Measurements from ENCODE around the gene ABLIM1. TPM values are rescaled to one million over a fixed set of nuclear protein-coding genes. Genes with fewer than 3 reads are reported as not detected.

The ABLIM1 gene
- polyA plus RNA-seq, 1 donor from 2014 or later, result 10.1 TPM

GRCh38 chr10:114654822-114655575 lies 3.1 kb downstream of the ABLIM1 start:
- H3K4me2 ChIP-seq (ENCODE audit: low read length), result no peak overlapping the region
- no peaks in the 10 kb centered on the region for H3K79me2 ChIP-seq (replicated peaks; ENCODE audit: insufficient read depth, low read length)
- H3F3A ChIP-seq (ENCODE audit: insufficient read depth, low read length, poor library complexity, severe bottlenecking), result no peaks in the 10 kb centered on the region
- TF ChIP-seq EZH2 (IDR thresholded peaks at IDR 0.05; ENCODE audit: borderline replicate concordance, insufficient read depth, low read length, poor library complexity, severe bottlenecking) (no peak), TAF1 (IDR thresholded peaks at IDR 0.05; ENCODE audit: low read depth) (no peak), EP300 (conservative IDR thresholded peaks at IDR 0.05; ENCODE audit: poor library complexity, severe bottlenecking) (no peak), POLR2AphosphoS5 (IDR thresholded peaks at IDR 0.05) (no peak), MXI1 (conservative IDR thresholded peaks at IDR 0.05; ENCODE audit: poor library complexity, severe bottlenecking) (no peak), REST (IDR thresholded peaks at IDR 0.05; ENCODE audit: borderline replicate concordance) (no peak), CTCF (IDR thresholded peaks at IDR 0.05; ENCODE audit: poor library complexity, severe bottlenecking) (no peak), SMC3 (conservative IDR thresholded peaks at IDR 0.05; ENCODE audit: poor library complexity) (no peak), RAD21 (conservative IDR thresholded peaks at IDR 0.05) (no peak)
- no peak overlapping the region for H3K4me3 ChIP-seq (ENCODE audit: low read length)
- H3K27me3 ChIP-seq (ENCODE audit: insufficient read depth, low read depth, low read length), result no peaks in the 10 kb centered on the region
- no peak overlapping the region for H3K9ac ChIP-seq (ENCODE audit: low read length)
- no peaks in the 10 kb centered on the region for H3K9me3 ChIP-seq (ENCODE audit: low read length)
- H3K27ac ChIP-seq (ENCODE audit: low read length), result no peak overlapping the region
- no peaks in the 10 kb centered on the region for H4K20me1 ChIP-seq (ENCODE audit: insufficient read depth)
- H2AFZ ChIP-seq (ENCODE audit: low read depth, low read length), result no peak overlapping the region
- no peaks in the 10 kb centered on the region for H3K9me2 ChIP-seq (ENCODE audit: insufficient read depth, low read length)
- no peaks in the 10 kb centered on the region for H3K36me3 ChIP-seq (ENCODE audit: insufficient read depth, low read length)

GRCh38 chr10:114653926-114654325 lies 4.1 kb downstream of the ABLIM1 start:
- H3K27ac ChIP-seq (ENCODE audit: low read length), result no peak overlapping the region

More at GRCh38 chr10:114653926-114654325, 4.1 kb downstream of the ABLIM1 start:
- no peak overlapping the region for H3K4me3 ChIP-seq (ENCODE audit: low read length)
- no peaks in the 10 kb centered on the region for H3K27me3 ChIP-seq (ENCODE audit: insufficient read depth, low read depth, low read length)
- no peaks in the 10 kb centered on the region for H3F3A ChIP-seq (ENCODE audit: insufficient read depth, low read length, poor library complexity, severe bottlenecking)
- no peak overlapping the region for H3K4me2 ChIP-seq (ENCODE audit: low read length)
- no peak overlapping the region for H2AFZ ChIP-seq (ENCODE audit: low read depth, low read length)
- H4K20me1 ChIP-seq (ENCODE audit: insufficient read depth), result no peaks in the 10 kb centered on the region
- H3K9me3 ChIP-seq (ENCODE audit: low read length), result no peaks in the 10 kb centered on the region
- no peaks in the 10 kb centered on the region for H3K79me2 ChIP-seq (replicated peaks; ENCODE audit: insufficient read depth, low read length)
- H3K9me2 ChIP-seq (ENCODE audit: insufficient read depth, low read length), result no peaks in the 10 kb centered on the region
- no peaks in the 10 kb centered on the region for H3K36me3 ChIP-seq (ENCODE audit: insufficient read depth, low read length)
- H3K9ac ChIP-seq (ENCODE audit: low read length), result no peak overlapping the region
- TF ChIP-seq REST (IDR thresholded peaks at IDR 0.05; ENCODE audit: borderline replicate concordance) (no peak), RAD21 (conservative IDR thresholded peaks at IDR 0.05) (no peak), MXI1 (conservative IDR thresholded peaks at IDR 0.05; ENCODE audit: poor library complexity, severe bottlenecking) (no peak), EZH2 (IDR thresholded peaks at IDR 0.05; ENCODE audit: borderline replicate concordance, insufficient read depth, low read length, poor library complexity, severe bottlenecking) (no peak), POLR2AphosphoS5 (IDR thresholded peaks at IDR 0.05) (no peak), CTCF (IDR thresholded peaks at IDR 0.05; ENCODE audit: poor library complexity, severe bottlenecking) (no peak), SMC3 (conservative IDR thresholded peaks at IDR 0.05; ENCODE audit: poor library complexity) (no peak), TAF1 (IDR thresholded peaks at IDR 0.05; ENCODE audit: low read depth) (no peak)
